ENCODE data around the gene TTC7B.

The TTC7B gene

DNA sequence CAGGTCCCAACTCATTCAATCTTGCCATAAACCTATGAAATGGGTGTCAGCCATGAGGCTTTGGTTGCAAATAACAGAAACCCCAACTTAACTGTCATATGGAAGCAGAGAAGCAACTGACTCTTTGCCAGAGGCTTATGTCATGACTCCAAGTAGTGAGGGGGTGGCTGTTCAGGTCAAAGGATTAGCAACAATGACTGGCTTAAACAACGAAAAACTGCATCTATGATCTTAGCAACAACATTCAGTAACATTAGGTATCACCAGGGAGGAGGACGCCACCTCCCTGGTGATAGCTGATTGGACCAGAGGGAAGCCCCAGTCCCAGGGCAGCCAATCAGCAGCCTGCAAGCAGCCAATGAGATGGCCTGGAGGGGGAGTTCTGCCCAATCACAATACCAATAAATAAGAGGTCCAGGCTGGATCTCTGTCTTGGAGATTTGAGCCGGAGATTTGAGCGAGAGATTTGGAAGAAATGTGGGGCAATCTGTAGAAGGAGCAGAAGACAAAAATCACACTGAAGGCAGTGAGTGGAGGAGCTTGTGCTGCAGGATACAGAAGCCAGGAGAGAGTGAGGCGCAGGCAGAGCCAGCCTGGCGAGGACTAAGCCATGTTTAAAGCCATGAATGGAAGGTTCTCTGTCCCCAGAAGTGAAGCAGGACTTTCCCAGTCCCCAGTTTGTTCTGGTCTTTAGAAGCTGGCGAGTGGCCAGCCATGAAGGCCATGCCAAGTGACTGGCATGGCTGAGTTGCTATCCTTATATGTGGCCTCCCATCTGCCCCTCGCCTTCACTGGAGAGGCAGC lies 326.1 kb downstream of the TTC7B start:
- no peak for DNase-seq (ENCODE audit: low spot score)

DNA sequence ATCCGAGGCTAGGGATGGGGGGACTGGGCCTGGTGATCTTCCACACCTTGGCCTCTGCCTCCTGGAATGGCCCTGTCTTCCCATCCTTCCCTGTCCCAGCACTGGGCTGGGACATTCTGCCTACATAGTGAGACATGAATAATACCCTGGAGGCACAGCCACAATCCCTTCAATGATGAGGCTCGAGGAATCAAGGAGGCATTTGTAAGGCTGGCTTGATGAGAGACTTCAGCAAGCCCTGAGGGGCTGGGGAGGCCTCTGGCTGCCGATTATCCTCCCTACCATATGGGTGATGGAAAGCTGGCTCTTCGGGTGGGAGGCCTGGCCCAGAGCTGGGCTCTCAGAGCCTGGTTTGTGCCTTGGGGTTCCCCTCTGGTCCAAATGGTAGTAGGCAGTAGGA lies 326.9 kb downstream of the TTC7B start:
- no peak for DNase-seq (ENCODE audit: low spot score)

DNA sequence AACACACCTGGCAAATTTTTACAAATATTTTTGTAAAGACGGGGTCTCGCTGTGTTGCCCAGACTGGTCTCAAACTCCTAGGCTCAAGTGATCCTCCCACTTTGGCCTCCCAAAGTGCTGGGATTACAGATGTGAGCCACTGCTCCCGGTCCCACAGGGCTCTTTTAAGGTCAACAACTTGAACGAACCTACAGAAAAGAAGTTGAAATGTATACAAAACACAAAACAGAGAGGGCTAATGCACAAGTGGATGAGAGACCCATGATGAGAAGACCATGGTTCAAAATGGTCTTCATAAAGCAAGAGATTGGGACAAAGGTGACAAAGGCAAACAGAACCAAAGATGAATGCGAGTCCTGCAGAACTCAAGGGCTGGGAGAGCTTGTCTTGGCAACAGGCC lies 328.0 kb downstream of the TTC7B start:
- no peak for DNase-seq (ENCODE audit: low spot score)

DNA sequence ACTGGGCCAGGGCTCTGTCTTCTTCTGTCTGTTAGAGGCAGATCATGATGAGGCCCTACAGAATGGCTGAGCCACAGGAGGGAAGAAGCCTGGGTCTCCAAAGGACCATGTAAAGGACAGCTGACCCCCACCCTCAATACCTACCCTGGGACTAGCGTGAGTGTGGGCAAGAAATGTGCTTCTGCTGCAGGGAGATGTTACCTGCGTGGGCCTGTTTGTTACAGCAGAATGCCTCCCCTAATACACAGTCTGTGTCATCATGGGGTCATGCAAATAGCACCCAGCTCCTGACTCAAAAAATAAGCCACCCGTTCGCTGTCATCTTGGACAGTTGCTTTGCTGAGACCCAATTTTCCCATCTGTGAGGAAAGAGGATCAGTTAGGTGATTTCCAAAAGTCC lies 328.8 kb downstream of the TTC7B start:
- no peak for DNase-seq (ENCODE audit: low spot score)

DNA sequence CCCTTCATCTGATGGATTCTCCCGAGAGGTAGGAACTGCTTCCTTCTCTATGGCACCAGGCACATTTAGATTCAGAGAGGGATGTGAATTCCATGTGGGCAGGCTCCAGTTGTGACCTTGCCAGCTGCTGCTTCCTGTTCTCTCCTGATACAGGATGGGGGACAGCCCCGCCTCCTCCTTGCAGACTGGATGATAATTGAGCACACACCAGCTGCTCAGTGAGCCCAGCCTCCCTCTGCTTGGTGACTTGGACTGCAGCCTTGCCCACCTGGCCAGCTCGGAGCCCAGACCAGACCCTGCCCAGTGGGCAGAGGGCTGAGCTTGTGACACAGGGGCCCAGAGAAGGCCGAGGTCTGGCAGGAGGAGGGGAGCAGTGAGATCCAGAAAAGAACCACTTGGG lies 329.2 kb downstream of the TTC7B start:
- DNase-seq (ENCODE audit: low spot score): no peak

DNA sequence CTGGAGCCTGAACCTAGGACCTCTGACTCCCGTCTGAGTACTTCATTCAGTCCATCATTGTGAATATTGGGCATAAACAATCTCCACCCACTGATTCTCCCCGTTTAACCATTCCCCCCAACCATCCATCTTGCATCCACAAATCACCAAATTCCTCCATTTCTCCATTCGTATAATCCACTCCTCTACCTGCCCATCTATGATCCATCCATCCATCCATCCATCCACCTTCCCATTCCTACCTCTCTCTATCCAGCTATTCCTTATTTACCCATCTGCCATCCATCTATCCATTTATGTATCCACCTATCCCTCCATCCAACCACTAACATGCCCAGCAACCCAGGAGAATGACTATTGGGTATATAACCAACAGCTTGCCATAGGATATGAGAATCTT lies 331.9 kb downstream of the TTC7B start:
- DNase-seq (ENCODE audit: low spot score): no peak

DNA sequence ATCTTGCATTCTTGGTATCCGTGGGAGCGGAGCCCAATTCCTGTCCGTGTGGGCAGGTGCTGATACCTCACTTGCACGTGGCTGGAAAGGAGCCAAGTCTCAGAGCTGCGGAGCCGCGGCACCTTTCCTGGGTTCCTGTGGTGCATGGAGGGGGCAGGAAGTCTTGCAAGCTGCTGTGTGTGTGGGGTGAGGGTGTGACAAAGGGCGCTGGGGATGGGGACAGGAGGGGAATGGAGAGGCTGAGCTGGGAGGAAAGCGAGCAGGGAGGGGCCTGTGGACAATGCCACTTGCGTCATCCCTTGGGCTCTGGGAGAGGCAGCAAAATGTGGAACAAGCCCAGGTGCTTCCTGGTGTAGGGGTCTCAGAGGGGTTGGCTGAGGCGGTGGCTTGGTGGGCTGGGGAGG lies 332.7 kb downstream of the TTC7B start:
- no peak for DNase-seq (ENCODE audit: low spot score)

DNA sequence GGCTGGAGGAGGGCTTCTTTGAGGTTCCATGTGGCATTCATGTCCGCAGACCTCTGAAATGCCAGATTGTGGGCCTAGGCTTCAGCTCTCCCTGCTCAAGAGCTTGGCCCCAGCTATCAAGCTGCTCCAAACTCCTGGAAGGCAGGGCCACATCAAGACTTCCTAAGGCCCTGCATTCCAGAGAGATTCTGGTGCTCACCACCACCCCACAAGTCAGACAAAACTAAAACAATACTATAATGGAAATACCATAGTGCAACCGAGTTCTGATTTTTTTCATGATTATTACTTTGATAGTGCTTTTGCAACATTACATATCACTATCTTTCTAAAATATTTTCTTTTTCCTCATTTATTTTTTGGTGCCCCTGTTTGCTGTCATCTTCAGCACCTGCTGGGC lies 333.1 kb downstream of the TTC7B start:
- DNase-seq (ENCODE audit: low spot score): no peak

DNA sequence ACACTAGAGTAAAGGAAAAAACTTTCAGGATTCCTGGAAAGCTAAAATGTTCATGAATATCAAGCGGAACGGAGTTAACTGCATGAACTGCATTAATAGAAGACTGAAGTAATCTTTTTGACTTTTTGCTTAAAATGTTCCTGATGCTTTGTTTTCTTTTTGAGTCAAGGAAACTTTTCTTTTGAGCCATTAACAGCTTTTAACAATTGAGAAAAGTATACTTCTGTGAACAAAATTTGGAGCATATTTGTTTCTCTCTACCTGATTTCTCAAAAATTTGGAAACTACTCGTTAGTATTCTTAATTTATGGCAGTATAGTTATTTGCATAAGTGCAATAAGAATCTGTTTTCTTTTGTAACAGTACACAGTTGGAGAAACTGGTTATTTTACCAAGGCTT lies 340.9 kb downstream of the TTC7B start:
- no peak for DNase-seq (ENCODE audit: low spot score)
